GM12801 (cell line): ENCODE measurements around the gene KDM4C.

Source experiments
- TF ChIP-seq, protein P1 (sequence below): IDR thresholded peaks from one replicate; pipeline ENCODE4 v1.5.1; 2011; ENCODE audit warnings: control low read depth; ENCODE audit not compliant: insufficient read length; ENCODE audit errors: extremely low read depth

Gene KDM4C

DNA sequence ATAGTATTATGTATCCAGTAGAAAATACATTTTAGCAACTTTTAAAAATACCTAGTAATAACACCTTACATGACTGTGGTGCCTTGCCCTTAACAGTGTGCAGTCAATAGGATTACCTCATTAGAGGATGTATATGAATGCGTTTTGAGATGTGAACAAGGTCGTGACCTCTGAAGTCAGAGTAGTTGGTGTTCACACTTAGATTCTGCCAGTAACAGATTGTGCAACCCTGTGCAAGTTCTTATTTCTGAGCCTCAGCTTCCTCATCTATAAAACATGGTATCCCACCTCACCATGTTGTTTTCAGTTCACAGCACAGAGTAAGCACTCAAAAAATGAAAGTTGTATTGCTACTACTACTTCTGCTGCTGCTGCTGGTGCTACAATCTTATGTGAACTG, 347.3 kb downstream of the KDM4C start:
- TF ChIP-seq, protein P1, sequence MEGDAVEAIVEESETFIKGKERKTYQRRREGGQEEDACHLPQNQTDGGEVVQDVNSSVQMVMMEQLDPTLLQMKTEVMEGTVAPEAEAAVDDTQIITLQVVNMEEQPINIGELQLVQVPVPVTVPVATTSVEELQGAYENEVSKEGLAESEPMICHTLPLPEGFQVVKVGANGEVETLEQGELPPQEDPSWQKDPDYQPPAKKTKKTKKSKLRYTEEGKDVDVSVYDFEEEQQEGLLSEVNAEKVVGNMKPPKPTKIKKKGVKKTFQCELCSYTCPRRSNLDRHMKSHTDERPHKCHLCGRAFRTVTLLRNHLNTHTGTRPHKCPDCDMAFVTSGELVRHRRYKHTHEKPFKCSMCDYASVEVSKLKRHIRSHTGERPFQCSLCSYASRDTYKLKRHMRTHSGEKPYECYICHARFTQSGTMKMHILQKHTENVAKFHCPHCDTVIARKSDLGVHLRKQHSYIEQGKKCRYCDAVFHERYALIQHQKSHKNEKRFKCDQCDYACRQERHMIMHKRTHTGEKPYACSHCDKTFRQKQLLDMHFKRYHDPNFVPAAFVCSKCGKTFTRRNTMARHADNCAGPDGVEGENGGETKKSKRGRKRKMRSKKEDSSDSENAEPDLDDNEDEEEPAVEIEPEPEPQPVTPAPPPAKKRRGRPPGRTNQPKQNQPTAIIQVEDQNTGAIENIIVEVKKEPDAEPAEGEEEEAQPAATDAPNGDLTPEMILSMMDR, result no peak

DNA sequence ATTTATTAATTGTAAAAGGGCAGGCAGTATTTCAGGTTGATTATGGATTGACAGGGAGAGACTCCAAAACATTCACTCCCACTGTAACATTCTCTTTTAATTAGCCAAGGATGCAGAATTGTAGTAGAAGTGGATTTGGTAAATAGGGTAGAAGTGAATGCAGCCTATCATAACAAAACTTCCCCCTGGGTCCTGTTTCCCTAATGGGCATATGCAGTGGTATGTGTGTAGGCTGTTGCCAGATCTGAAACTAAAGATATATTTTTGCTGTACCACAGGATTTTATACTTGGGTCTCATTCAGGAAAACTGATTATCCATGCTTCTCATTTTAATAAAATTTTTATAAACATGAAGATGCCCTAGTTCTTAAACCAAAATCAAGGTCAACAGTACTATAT, 351.2 kb downstream of the KDM4C start:
- TF ChIP-seq, protein P1, result no peak

DNA sequence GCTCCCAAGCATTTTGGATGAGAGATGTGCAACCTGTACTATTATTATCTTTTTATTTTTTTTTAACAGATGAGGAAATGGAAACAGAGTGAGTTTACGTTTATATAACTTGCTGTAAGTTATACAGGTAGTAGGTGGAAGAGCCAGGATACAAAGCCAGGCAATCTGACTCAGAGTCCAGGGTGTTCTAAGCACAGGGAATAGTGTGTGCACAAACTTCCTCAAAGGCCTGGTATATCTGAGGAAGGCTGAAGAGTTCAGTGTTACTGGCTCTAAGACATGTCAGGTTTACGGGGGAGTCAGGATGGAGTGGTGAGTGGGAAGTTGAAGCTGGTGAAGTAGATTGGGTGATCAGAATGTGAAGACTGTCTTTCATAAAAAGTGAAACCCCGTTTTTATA, 353.6 kb downstream of the KDM4C start:
- TF ChIP-seq, protein P1, result no peak

DNA sequence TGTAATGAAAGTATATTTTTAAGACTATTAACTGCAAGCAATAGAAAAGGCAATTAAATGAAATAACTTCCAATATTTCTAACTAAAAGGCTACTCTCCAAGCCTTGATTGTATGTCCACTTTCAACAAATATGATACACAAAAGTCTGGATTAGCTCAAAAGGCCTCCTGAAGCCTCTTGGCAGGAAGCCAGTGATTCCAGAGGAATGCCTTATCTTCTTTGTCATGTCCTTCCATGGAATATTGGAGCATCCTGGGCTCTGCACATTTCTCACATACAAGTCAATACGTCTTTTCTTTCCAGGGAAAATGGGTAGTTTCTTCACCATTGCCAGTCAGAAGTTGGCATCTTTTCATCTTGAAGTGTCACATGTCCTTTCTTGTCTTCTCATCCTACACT, 357.8 kb downstream of the KDM4C start:
- TF ChIP-seq, protein P1, result no peak

DNA sequence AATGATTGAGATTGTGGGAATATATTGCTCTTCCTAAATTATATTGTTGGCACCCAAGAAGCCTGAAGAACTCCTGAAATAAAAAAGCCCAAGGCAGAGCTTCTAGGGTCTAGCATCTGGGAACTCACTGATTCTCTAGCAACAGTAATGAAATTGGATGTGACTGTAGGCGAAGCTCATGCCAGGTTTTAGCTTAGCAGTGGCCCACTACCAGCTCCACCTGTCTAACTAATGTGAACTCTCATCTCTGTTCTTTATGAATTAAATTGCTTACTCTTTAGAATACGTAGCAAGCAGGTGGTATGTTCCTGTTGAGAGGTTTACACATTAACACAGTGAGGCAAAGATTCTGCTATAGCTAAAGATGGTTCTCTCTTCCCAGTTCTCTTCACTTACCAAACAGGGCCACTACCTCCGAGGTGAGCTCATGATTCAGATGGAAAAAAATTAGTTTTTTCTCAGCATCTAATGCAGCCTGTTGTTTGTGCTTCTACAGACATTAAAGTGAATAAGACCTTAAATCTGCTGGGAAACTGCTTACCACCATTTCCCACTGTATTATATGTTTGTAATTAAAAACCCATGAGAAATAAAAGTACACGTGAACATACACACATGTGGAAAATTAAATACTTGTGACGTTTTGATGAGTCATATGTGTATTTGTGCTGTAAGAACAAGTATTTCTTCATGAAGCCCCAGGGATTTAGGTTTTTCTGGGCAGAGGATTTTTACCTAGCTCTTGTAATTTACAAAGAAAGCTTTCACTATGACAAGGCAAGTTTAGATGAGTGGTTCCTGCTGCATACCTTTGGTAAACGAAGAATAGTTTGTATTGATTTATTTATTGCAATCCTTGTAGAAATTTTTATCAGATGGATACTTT, 360.1 kb downstream of the KDM4C start:
- TF ChIP-seq, protein P1, result no peak

DNA sequence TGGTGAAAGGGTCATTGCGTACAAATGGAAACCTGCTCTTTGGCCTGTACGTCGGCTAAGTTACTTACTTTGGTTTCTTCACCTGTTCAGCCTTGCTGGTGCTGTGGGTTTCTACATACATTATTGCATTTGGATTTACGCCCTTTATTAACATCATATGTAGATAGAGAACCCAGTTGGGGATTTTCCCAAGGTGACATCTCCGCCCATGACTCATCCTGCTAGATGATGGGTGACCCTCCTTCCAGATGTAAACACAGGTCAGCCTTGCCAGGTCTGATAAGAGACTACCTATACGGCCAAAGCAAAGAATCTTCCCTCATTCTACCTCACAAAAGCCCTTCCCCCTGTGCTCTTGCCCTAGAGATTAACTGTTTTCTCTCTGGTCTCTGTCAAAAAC, 360.9 kb downstream of the KDM4C start:
- TF ChIP-seq, protein P1, result no peak

DNA sequence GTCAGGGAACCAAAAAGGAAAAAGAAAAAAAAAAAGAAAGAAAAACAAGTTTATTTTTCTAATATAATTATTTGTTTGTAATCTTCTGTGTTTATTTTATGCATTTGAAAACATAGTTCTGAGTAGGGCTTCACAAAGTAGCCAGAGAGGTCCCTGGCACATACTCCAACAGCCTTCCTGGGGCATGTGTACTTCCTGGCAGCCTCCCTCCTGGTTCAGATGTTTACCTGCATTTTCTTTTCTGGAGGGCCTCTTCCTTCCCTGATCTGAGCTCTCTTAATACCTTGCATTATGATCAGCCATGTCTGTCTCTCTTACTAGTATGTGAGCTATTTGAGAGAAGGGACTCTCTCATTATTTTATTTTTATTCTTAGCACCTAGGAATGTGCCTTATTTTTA, 361.8 kb downstream of the KDM4C start:
- TF ChIP-seq, protein P1, result no peak

DNA sequence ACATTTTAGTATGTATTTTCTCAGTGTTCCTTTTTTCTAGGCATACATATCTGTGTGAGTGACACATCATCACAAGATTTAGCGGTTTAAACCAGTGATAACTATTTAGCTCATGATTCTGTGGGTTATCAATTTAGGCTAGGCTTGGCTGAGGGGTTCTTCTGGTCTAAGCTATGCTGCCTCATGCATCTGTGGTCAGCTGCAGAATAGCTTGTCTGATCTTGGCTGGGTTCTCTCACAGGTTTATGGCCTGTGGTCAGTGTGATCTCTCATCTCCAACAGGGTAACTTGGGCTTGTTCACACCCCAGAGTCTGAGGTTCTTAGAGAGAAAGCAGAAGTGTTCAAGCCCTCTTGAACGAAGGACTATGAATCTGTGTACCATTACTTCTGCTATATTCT, 363.3 kb downstream of the KDM4C start:
- TF ChIP-seq, protein P1, result no peak
